HuH-7 (cell line): ENCODE results near the gene GBF1.
A peak's percentile ranks its signal among the peaks of the same experiment; 100 is the strongest.
"Not testable (repeated sequence)": the region's sequence is repeated elsewhere in the genome, so short reads cannot be mapped to it uniquely, and the experiment has no call there.

ENCODE experiments used
- DNase-seq: peaks from one replicate; pipeline ENCODE4 v3.0.0; 2011; ENCODE audit warnings: low spot score

GBF1 gene

DNA sequence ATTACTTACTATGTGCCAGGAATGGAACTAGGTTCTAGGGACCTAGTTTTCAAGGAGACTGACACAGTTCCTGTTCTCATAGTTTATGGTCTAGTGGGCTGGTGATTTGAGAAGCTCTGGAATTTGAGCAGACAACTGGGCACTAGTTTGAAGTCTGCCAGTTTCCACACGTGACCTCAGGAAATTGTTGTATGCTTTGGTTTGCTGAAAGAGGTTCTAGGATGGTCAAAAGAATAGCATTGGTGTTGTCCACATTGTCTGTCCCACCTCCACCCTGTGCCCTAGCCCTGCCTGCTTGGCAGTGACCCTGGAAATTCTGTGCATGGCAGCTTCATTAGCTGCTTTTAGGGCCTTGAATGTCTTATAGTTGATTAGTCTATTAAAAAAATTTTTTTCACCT is 28.7 kb downstream of the GBF1 start:
- DNase-seq = no peak

DNA sequence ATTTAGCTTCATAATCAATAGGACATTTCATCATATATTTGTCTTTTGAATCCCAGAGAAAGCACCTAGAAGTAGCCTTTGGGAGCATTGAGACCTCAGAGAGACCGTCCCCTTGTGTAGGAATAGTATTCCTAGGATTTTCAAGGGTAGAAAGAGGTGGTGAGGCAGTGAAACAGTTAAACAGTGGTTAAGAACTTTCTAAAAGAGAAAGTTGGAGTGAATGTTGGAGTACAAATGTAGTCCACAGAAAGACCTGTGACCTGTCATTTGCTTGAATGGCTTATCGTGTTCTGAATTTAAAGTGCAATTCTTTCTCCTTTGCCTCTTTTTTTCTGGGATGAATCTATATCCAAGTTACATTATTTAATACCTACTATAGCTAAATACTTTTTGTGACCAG is 30.0 kb downstream of the GBF1 start:
- DNase-seq = no peak

GRCh38 chr10:102279104-102279503 is 33.8 kb downstream of the GBF1 start:
- DNase-seq = no peak

- DNase-seq = no peak
These were observed 35.2 kb downstream of the GBF1 start for GRCh38 chr10:102280397-102281101.

- no peak for DNase-seq
These were observed 35.8 kb downstream of the GBF1 start for GRCh38 chr10:102281102-102281487.

GRCh38 chr10:102283488-102283887 is 38.2 kb downstream of the GBF1 start:
- DNase-seq = no peak

- no peak for DNase-seq
These were observed 38.6 kb downstream of the GBF1 start for GRCh38 chr10:102283890-102284289.

DNA sequence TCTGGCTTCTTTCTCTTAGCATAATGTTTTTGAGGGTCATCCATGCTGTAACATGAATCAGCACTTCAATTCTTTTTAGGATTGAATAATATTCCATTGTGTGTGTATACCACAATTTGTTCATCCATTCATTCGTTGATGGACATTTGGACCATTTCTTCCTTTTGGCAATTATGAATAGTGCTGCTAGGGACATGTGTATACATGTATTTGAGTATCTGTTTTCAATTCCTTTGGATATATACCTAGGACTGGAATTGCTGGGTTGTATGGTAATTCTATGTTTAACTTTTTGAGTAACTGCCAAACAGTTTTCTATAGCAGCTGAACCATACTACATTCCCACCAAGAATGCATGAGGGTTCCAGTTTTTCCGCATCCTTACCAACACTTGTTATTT is 39.2 kb downstream of the GBF1 start:
- no peak for DNase-seq

- DNase-seq = no peak
These were observed 39.8 kb downstream of the GBF1 start for GRCh38 chr10:102285133-102285532.

DNA sequence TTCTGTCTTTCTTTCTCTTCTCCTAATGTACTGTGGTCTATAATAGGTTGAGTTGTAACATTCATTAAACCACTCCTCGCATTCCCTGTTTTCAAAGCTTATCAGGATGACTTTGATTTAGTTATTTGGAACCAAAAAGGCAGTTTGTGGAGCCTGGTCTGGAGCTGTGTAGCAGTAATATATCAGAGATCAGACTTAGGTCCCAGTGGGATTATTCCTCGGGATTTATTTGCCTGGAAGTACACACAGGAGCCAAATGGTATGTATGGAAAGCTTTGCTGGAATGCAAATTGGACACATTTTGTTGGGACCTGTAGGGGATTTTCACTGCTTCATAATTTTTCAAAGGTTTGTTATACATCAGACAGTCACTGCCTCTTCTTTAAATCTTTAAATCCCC is 40.9 kb downstream of the GBF1 start:
- DNase-seq = no peak

GRCh38 chr10:102287538-102287937 is 42.2 kb downstream of the GBF1 start:
- no peak for DNase-seq

- DNase-seq = no peak
These were observed 42.7 kb downstream of the GBF1 start for GRCh38 chr10:102287991-102288390.

- no peak for DNase-seq
These were observed 44.0 kb downstream of the GBF1 start for GRCh38 chr10:102289356-102289755.

DNA sequence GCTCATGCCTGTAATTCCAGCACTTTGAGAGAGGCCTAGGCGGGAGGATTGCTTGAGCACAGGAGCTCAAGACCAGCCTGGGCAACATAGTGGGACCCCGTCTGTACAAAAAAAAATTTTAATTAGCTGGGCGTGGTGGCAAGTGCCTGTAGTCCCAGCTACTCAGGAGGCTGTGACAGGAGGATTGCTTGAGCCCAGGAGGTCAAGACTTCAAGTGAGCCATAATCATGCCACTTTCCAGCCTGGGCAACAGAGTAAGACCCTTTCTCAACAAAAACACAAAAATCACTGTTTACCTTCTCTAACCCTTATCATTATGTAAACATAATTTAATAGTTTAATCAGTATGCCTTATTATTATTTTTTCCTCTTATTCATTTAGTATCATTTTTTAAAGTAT is 44.5 kb downstream of the GBF1 start:
- no peak for DNase-seq

DNA sequence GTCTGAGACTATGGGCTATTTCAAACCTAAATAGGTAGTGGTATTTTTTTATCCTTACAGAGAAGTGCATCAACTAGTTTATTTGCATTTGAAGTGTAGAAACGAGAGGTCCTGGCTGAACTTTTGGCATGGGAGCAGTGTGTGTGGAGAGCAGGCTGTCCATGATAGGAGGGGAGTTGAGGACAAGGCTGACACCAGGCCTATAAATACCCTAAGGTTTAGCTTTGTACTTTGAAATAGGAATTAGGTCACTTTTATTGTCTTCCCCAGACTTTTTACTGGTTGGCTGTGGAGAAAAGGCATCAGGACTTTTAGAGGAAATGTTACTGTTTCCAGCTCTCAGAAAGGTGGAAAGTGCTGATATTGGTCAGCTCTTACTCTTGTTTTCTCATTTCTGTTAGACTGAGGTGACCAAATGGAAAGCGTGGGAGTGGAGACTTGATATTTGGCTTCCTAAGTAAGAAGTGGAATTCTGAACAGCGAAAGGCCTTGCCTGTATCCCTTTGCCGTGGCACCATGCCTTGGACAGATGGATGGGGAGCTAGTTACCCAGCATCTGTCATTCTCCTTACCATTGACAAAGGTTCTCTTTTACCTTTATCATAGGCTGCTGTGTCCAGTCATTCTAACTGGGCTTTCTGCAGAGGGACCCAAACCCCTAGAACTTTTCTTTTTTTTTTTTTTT is 46.0 kb downstream of the GBF1 start:
- peak; percentile 30 for DNase-seq

- DNase-seq = no peak
These were observed 51.8 kb downstream of the GBF1 start for GRCh38 chr10:102297101-102297500.

- no peak for DNase-seq
These were observed 53.6 kb downstream of the GBF1 start for GRCh38 chr10:102298899-102299298.

DNA sequence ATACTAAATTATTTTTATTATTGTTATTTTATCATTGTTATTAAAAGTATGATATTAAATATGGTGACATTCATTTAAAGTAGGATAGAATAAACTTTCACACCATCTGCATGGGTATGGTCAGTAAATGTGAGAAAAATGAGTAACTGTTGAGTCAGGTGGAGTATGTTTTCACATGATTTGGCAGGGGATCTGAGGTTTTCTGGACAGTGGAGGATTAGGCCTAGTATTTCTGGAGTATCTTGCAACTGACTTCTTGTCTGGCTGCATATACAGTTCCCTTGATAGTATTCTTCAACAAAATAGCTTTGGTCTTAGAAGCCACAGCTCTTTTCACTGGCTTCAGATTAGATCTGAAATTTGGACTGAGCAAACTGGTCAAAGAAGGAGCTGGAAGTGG is 54.5 kb downstream of the GBF1 start:
- DNase-seq = no peak

DNA sequence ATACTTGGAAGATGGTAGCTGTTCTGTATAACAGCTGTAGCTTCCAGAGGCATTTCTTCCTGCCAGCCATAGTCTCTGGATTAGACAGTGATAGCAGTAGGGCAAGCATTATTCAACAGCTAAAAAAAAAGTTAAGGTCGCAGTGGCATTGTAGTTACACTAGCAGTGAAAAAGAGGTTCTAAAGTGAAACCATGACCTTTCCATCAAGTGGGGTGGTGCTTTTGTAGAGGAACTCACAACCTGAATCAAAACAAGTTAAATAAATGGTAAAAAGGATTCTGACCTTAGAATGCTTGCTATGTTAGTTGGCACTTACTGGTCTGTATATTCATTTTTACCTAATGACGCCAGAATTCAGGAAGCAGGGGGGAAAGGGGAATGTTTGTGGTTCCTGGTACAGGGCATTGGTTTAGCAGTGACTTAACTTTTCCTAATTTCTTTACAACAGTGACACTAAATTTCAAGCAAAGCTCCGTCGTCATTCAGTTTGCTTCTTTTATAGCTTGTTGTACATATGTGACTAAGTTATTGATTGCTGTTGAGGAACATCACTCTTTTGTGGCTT is 55.0 kb downstream of the GBF1 start:
- DNase-seq = no peak

GRCh38 chr10:102300912-102301311 is 55.6 kb downstream of the GBF1 start:
- not testable (repeated sequence) for DNase-seq

DNA sequence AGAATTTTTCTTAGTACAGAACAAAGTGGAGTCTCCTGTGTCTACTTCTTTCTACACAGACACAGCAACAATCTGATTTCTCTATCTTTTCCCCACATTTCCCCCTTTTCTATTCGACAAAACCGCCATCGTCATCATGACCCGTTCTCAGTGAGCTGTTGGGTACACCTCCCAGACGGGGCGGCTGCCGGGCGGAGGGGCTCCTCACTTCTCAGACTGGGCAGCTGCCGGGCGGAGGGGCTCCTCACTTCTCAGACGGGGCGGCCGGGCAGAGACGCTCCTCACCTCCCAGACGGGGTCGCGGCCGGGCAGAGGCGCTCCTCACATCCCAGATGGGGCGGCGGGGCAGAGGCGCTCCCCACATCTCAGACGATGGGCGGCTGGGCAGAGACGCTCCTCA is 56.0 kb downstream of the GBF1 start:
- not testable (repeated sequence) for DNase-seq

DNA sequence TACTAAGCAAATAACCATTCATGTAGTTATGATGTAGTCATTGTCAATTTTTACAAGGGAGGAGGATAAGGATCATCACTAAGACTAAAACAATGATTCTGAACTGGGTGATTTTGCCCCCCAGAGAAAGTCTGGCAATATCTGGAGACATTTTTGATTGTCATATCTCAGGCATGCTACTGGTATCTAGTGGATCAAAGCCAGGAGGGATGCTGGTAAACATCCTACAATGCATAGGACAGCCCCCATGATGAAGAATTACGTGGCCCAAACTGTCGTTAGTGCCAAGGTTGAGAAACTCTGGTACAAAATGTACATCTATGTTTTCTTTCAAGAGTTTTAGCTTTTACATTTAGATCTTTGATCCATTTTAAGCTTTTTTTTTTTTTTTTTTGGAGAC is 57.3 kb downstream of the GBF1 start:
- DNase-seq = no peak

GRCh38 chr10:102306006-102306405 is 60.7 kb downstream of the GBF1 start:
- DNase-seq = no peak

DNA sequence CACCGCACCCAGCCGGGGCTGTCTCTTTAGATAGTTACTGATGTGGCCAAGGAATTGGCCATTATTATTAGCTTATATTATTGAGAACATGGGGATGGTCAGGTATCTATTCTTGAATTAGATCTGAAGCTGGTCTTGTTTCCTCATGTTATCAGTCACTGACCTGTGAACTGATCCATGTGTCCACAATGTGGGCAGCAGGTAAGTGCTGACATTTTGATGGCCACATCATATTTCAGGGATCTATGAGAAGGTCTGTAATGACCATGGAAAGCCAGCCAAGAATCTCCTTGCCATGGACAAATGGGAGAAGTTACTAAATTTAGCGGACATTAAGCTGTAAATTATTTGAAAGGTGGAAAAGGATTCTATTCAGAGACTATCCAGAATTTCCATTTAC is 61.4 kb downstream of the GBF1 start:
- no peak for DNase-seq
